Measurements from ENCODE around the gene TANGO2.

TANGO2 gene

GRCh38 chr22:20101638-20102037 is 80.7 kb downstream of the TANGO2 start:
- DNase-seq (ENCODE audit: extremely low spot score) = no peak
- no peak for TF ChIP-seq L3MBTL2 (conservative IDR thresholded peaks at IDR 0.05)
- TF ChIP-seq HDGF (IDR thresholded peaks at IDR 0.05; ENCODE audit: borderline replicate concordance) = no peak
- TF ChIP-seq ARNT (IDR thresholded peaks at IDR 0.05) = no peak
- no peak for TF ChIP-seq NFRKB (IDR thresholded peaks at IDR 0.05)
- no peak for TF ChIP-seq SP1 (IDR thresholded peaks at IDR 0.05)
- no peak for TF ChIP-seq FOXK2 (IDR thresholded peaks at IDR 0.05)
- TF ChIP-seq SUZ12 (IDR thresholded peaks at IDR 0.05) = no peak
- TF ChIP-seq PKNOX1 (IDR thresholded peaks at IDR 0.05) = no peak
- TF ChIP-seq LEF1 (IDR thresholded peaks at IDR 0.05; ENCODE audit: borderline replicate concordance) = no peak
- no peak for TF ChIP-seq ELF4 (IDR thresholded peaks at IDR 0.05)
- no peak for TF ChIP-seq BHLHE40 (IDR thresholded peaks at IDR 0.05; ENCODE audit: borderline replicate concordance)
- TF ChIP-seq FOXM1 (IDR thresholded peaks at IDR 0.05; ENCODE audit: borderline replicate concordance) = no peak
- TF ChIP-seq FOXA1 (IDR thresholded peaks at IDR 0.05) = no peak
- no peak for TF ChIP-seq TARDBP (IDR thresholded peaks at IDR 0.05)
- TF ChIP-seq ZNF384 (IDR thresholded peaks at IDR 0.05) = no peak
- no peak for TF ChIP-seq CTBP1 (IDR thresholded peaks at IDR 0.05; ENCODE audit: borderline replicate concordance)
- ChIA-PET CTCF (no interaction called here), POLR2A (interaction anchor here (1.1 to 1.9 kb wide), 4 partner anchors 11 to 22 kb away, joined by 3 to 7 read pairs (median 4); partner anchors contain the start of genes DGCR8, RANBP1 and TRMT2A)

GRCh38 chr22:20102203-20102780 is 81.4 kb downstream of the TANGO2 start:
- ChIA-PET POLR2A (interaction anchor here (1.1 to 1.9 kb wide), 3 partner anchors 11 to 21 kb away, joined by 3 to 7 read pairs (median 4); partner anchors contain the start of genes RANBP1 and TRMT2A), CTCF (no interaction called here)
- DNase-seq (ENCODE audit: extremely low spot score) = no peak
- no peak for TF ChIP-seq SUZ12 (IDR thresholded peaks at IDR 0.05)
- TF ChIP-seq NFRKB (IDR thresholded peaks at IDR 0.05) = no peak
- TF ChIP-seq L3MBTL2 (conservative IDR thresholded peaks at IDR 0.05) = no peak
- no peak for TF ChIP-seq ARNT (IDR thresholded peaks at IDR 0.05)
- no peak for TF ChIP-seq FOXK2 (IDR thresholded peaks at IDR 0.05)
- no peak for TF ChIP-seq LEF1 (IDR thresholded peaks at IDR 0.05; ENCODE audit: borderline replicate concordance)
- no peak for TF ChIP-seq SP1 (IDR thresholded peaks at IDR 0.05)
- no peak for TF ChIP-seq TARDBP (IDR thresholded peaks at IDR 0.05)
- TF ChIP-seq FOXM1 (IDR thresholded peaks at IDR 0.05; ENCODE audit: borderline replicate concordance) = no peak
- no peak for TF ChIP-seq PKNOX1 (IDR thresholded peaks at IDR 0.05)
- TF ChIP-seq CTBP1 (IDR thresholded peaks at IDR 0.05; ENCODE audit: borderline replicate concordance) = no peak
- no peak for TF ChIP-seq BHLHE40 (IDR thresholded peaks at IDR 0.05; ENCODE audit: borderline replicate concordance)
- no peak for TF ChIP-seq ELF4 (IDR thresholded peaks at IDR 0.05)
- TF ChIP-seq HDGF (IDR thresholded peaks at IDR 0.05; ENCODE audit: borderline replicate concordance) = no peak
- no peak for TF ChIP-seq ZNF384 (IDR thresholded peaks at IDR 0.05)
- no peak for TF ChIP-seq FOXA1 (IDR thresholded peaks at IDR 0.05)

- no peak for DNase-seq (ENCODE audit: extremely low spot score)
- ChIA-PET CTCF (interaction anchor here (0.5 kb wide), 1 partner anchor 10 kb away, joined by 3 read pairs; no protein-coding TSS in a partner anchor), POLR2A (interaction anchor here (1.0 kb wide), 1 partner anchor 26 kb away, joined by 3 read pairs; the partner anchor contains the start of gene DGCR8)
- TF ChIP-seq NFRKB (IDR thresholded peaks at IDR 0.05) = no peak
- no peak for TF ChIP-seq FOXK2 (IDR thresholded peaks at IDR 0.05)
- no peak for TF ChIP-seq ELF4 (IDR thresholded peaks at IDR 0.05)
- TF ChIP-seq BHLHE40 (IDR thresholded peaks at IDR 0.05; ENCODE audit: borderline replicate concordance) = no peak
- TF ChIP-seq FOXM1 (IDR thresholded peaks at IDR 0.05; ENCODE audit: borderline replicate concordance) = no peak
- TF ChIP-seq SUZ12 (IDR thresholded peaks at IDR 0.05) = no peak
- no peak for TF ChIP-seq FOXA1 (IDR thresholded peaks at IDR 0.05)
Observed at GRCh38 chr22:20105456-20106204, 84.7 kb downstream of the TANGO2 start.

- TF ChIP-seq FOXK2 (IDR thresholded peaks at IDR 0.05) (no peak), HDGF (IDR thresholded peaks at IDR 0.05; ENCODE audit: borderline replicate concordance) (no peak), PKNOX1 (IDR thresholded peaks at IDR 0.05) (no peak)
Observed at GRCh38 chr22:20106205-20106848, 85.4 kb downstream of the TANGO2 start.

GRCh38 chr22:20106849-20107237 is 85.9 kb downstream of the TANGO2 start:
- POLR2A ChIA-PET = interaction anchor here (2.2 kb wide), 1 partner anchor 10 kb away, joined by 14 read pairs; the partner anchor contains the start of genes RANBP1 and TRMT2A
- CTCF ChIA-PET = no interaction called here
- no peak for DNase-seq (ENCODE audit: extremely low spot score)
- no peak for TF ChIP-seq SP1 (IDR thresholded peaks at IDR 0.05)
- TF ChIP-seq ZNF384 (IDR thresholded peaks at IDR 0.05) = no peak
- TF ChIP-seq CTBP1 (IDR thresholded peaks at IDR 0.05; ENCODE audit: borderline replicate concordance) = no peak
- TF ChIP-seq NFRKB (IDR thresholded peaks at IDR 0.05) = no peak
- no peak for TF ChIP-seq LEF1 (IDR thresholded peaks at IDR 0.05; ENCODE audit: borderline replicate concordance)
- TF ChIP-seq FOXM1 (IDR thresholded peaks at IDR 0.05; ENCODE audit: borderline replicate concordance) = no peak

More at GRCh38 chr22:20106205-20106848, 85.4 kb downstream of the TANGO2 start:
- no peak for DNase-seq (ENCODE audit: extremely low spot score)
- CTCF ChIA-PET = no interaction called here
- POLR2A ChIA-PET = interaction anchor here (2.2 kb wide), 1 partner anchor 11 kb away, joined by 14 read pairs; the partner anchor contains the start of genes RANBP1 and TRMT2A
